Activated CD4-positive, alpha-beta T cell treated with anti-CD3 and anti-CD28 coated beads for 36 hours (primary cell): Measurements from ENCODE around the gene TIGIT. TPM values are rescaled to one million over a fixed set of nuclear protein-coding genes. Genes with fewer than 3 reads are reported as not detected.

ENCODE experiments used
- ATAC-seq: fragments of 200-7000 bp; cut with Tn5 transposase; one replicate; pipeline ENCODE4 v1.10.0; 2021; ENCODE audit warnings: mild to moderate bottlenecking, moderate library complexity
- CTCF ChIA-PET: fragments of 350-600 bp; sonication (Branson Sonifier 250); formaldehyde crosslinking; loops from one replicate; lab custom pipeline; 2021; ENCODE audit warnings: antibody characterized with exemption; lab: Charles Lee
- POLR2A ChIA-PET: fragments of 350-600 bp; sonication (Branson Sonifier 250); formaldehyde crosslinking; loops from one replicate; lab custom pipeline; 2021; ENCODE audit warnings: antibody characterized with exemption, inconsistent platforms; lab: Charles Lee
- DNase-seq: peaks from one replicate; pipeline ENCODE4 v3.0.0-alpha.2; 2020
- H3K27ac Mint-ChIP-seq: one replicate; pipeline ENCODE4 v1.8.0; 2021; ENCODE audit warnings: mixed read lengths
- H3K27me3 Mint-ChIP-seq: one replicate; pipeline ENCODE4 v1.8.0; 2021; ENCODE audit warnings: mixed read lengths
- H3K36me3 Mint-ChIP-seq: one replicate; pipeline ENCODE4 v1.8.0; 2021; ENCODE audit warnings: low read depth, mixed read lengths
- H3K4me1 Mint-ChIP-seq: one replicate; pipeline ENCODE4 v1.8.0; 2021; ENCODE audit warnings: mixed read lengths
- H3K4me3 Mint-ChIP-seq: one replicate; pipeline ENCODE4 v1.8.0; 2021; ENCODE audit warnings: mild to moderate bottlenecking, moderate library complexity, mixed read lengths
- H3K9me3 Mint-ChIP-seq: one replicate; pipeline ENCODE4 v1.8.0; 2021; ENCODE audit warnings: low read depth, mixed read lengths
- intact Hi-C, 2 experiments: fragments of 100-400 bp; cut with DNase I in 1 of 2; cut with micrococcal nuclease in 1 of 2; formaldehyde crosslinking; loops; one replicate each; pipeline versions ENCODE4 v1.14.2 to v1.15.1; 2022 to 2024; cut with DNase I, micrococcal nuclease
- total RNA-seq, 2 experiments: library from RNA; stranded (reverse); gene quantifications; one replicate each; pipeline ENCODE4 v1.2.3, GENCODE V29; 2021

The TIGIT gene
- total RNA-seq, 2 experiments from 2014 or later: 23.5 to 25.5 TPM

GRCh38 chr3:114331007-114331406, 37.2 kb downstream of the TIGIT start:
- POLR2A ChIA-PET: no interaction called here
- H3K27me3 Mint-ChIP-seq: no peaks in the 10 kb centered on the region
- ATAC-seq: no peak
- peaks cover 80% of the 10 kb centered on the region for H3K4me1 Mint-ChIP-seq
- H3K27ac Mint-ChIP-seq: peak overlapping the region; percentile 74
- H3K9me3 Mint-ChIP-seq: peaks cover 4% of the 10 kb centered on the region
- no peak for DNase-seq
- intact Hi-C loops: loop anchor here in 1 of 2 experiments (5.0 kb wide), 1 partner anchor 39 kb away; the partner anchor contains the start of gene TIGIT
- CTCF ChIA-PET: interaction anchor here (0.8 to 1.6 kb wide), 2 partner anchors 23 to 38 kb away, joined by 4 to 6 read pairs; partner anchors contain the start of gene TIGIT
- H3K36me3 Mint-ChIP-seq: peaks cover 14% of the 10 kb centered on the region
- no peak overlapping the region for H3K4me3 Mint-ChIP-seq

- DNase-seq (no peak), ATAC-seq (peak; percentile 35)
- ChIA-PET CTCF (interaction anchor here (1.6 kb wide), 1 partner anchor 39 kb away, joined by 6 read pairs; the partner anchor contains the start of gene TIGIT), POLR2A (no interaction called here)
- H3K27me3 Mint-ChIP-seq: no peaks in the 10 kb centered on the region
- H3K4me1 Mint-ChIP-seq: peaks cover 84% of the 10 kb centered on the region
- peaks cover 4% of the 10 kb centered on the region for H3K9me3 Mint-ChIP-seq
- H3K27ac Mint-ChIP-seq: peak overlapping the region; percentile 92
- peaks cover 14% of the 10 kb centered on the region for H3K36me3 Mint-ChIP-seq
- H3K4me3 Mint-ChIP-seq: no peak overlapping the region
- intact Hi-C loops: loop anchor here (1.0 to 5.0 kb wide), 6 partner anchors 15 to 117 kb away; partner anchors contain the start of gene TIGIT (in 1 of the 2)
These were observed 37.9 kb downstream of the TIGIT start for GRCh38 chr3:114331710-114332109.

- peaks cover 80% of the 10 kb centered on the region for H3K4me1 Mint-ChIP-seq
- DNase-seq: no peak
- POLR2A ChIA-PET: no interaction called here
- H3K4me3 Mint-ChIP-seq: peak overlapping the region; percentile 3
- H3K9me3 Mint-ChIP-seq: peaks cover 4% of the 10 kb centered on the region
- H3K27me3 Mint-ChIP-seq: no peaks in the 10 kb centered on the region
- peak; percentile 28 for ATAC-seq
- peaks cover 14% of the 10 kb centered on the region for H3K36me3 Mint-ChIP-seq
- H3K27ac Mint-ChIP-seq: peak overlapping the region; percentile 92
- intact Hi-C loops: loop anchor here (1.0 to 5.0 kb wide), 6 partner anchors 16 to 118 kb away; partner anchors contain the start of gene TIGIT (in 1 of the 2)
- CTCF ChIA-PET: interaction anchor here (1.6 kb wide), 1 partner anchor 40 kb away, joined by 6 read pairs; the partner anchor contains the start of gene TIGIT
These were observed 38.7 kb downstream of the TIGIT start for GRCh38 chr3:114332342-114333179.

DNA sequence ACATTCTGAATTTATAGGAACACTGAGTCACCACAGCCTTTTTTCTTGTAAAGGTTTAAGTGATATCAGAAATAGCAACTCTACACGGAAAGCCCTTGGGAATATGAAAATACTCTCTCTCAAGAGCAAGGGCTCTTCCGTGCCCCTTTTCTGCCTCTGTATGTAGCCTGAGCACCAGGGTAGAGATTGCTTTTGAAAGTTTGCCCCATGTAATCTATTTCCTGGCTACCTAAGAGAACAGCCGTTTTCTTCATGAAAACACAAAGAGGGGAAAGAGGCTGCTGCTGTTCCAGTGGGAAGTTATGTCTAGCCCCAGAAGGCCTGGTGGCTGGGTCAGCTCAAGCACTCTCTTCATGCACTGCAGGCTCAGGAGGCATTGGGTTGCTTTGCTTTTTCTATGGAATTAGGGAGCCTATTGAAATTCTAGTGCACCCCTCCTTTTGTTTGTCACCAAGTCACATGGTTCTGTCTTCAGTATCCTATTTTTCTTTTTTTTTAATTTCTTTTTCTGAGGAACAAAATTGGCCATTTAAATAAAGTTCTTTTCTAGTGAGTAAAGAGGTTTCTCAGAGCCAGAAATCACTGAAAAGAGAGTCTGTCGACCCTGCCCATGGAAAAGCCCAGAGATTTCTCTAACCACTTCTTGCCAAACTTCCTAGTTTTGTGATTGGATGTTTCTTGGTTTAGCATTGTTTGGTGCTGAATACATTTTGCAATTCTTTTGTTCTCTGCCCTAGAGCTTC, 39.5 kb downstream of the TIGIT start:
- peaks cover 14% of the 10 kb centered on the region for H3K36me3 Mint-ChIP-seq
- DNase-seq (no peak), ATAC-seq (peak; percentile 39)
- H3K4me1 Mint-ChIP-seq: peaks cover 79% of the 10 kb centered on the region
- no peak overlapping the region for H3K4me3 Mint-ChIP-seq
- H3K27me3 Mint-ChIP-seq: no peaks in the 10 kb centered on the region
- ChIA-PET CTCF (interaction anchor here (1.3 to 3.8 kb wide), 3 partner anchors 9 to 179 kb away, joined by 3 to 13 read pairs (median 8); no protein-coding TSS in a partner anchor), POLR2A (no interaction called here)
- H3K9me3 Mint-ChIP-seq: peaks cover 4% of the 10 kb centered on the region
- peak overlapping the region; percentile 92 for H3K27ac Mint-ChIP-seq
- intact Hi-C loops: loop anchor here (2.0 to 5.0 kb wide), 5 partner anchors 17 to 119 kb away; partner anchors contain the start of gene TIGIT (in 1 of the 2)

DNA sequence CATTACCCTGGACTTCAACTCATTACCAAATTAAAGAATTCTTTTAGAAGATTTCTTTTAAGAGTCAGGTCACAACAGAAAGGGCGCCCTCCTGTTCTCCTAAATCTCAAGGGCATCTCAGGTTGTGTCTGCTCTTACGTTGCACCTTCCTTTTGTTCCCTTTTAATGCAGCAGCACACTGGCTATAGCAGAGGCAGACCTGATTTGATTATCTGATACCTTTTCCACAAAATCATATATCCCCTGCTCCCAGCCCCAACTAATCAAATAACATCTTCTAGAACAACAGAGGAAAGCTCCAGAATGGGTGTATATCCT, 40.1 kb downstream of the TIGIT start:
- H3K36me3 Mint-ChIP-seq: peaks cover 16% of the 10 kb centered on the region
- no peak for DNase-seq
- ChIA-PET POLR2A (no interaction called here), CTCF (interaction anchor here (0.7 to 3.9 kb wide), 6 partner anchors 10 to 179 kb away, joined by 3 to 16 read pairs (median 6); no protein-coding TSS in a partner anchor)
- H3K27me3 Mint-ChIP-seq: no peaks in the 10 kb centered on the region
- intact Hi-C loops: loop anchor here (2.0 to 5.0 kb wide), 5 partner anchors 17 to 119 kb away; partner anchors contain the start of gene TIGIT (in 1 of the 2)
- H3K4me3 Mint-ChIP-seq: no peak overlapping the region
- peaks cover 77% of the 10 kb centered on the region for H3K4me1 Mint-ChIP-seq
- peak overlapping the region; percentile 92 for H3K27ac Mint-ChIP-seq
- ATAC-seq: no peak
- peaks cover 4% of the 10 kb centered on the region for H3K9me3 Mint-ChIP-seq

DNA sequence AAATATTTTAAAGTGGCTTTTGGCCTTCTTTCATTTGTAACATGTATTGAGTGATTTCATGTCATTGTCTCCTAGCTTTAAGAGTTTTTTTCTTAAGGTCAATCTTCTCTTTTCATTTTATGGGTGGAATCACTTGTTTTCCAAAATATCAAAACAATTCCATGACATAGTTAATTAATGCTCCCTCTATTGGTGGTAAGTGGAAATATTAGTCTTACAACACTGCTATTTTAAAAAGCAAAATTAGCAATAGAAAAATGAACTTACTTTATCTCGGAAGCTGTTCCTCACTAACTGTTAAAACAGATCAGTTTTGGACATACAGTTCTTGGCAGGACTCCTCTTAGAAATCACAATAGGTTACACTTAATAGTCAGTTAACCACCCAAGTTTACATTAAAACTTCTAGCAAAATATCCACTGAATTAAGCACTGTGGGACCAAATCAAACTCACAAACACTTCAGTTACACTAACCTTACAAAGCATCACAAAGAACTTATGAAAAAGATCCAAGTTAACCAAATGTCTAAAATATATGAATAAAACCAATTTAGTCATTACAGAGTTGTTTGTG, 42.4 kb downstream of the TIGIT start:
- DNase-seq: no peak
- intact Hi-C loops: loop anchor here in 1 of 2 experiments (1.0 kb wide), 1 partner anchor 184 kb away; no protein-coding TSS in a partner anchor
- H3K27me3 Mint-ChIP-seq: no peaks in the 10 kb centered on the region

GRCh38 chr3:114336857-114337256, 43.0 kb downstream of the TIGIT start:
- ATAC-seq (no peak), DNase-seq (no peak)
- CTCF ChIA-PET: interaction anchor here (0.7 to 3.9 kb wide), 8 partner anchors 22 to 123 kb away, joined by 3 to 16 read pairs (median 4); partner anchors contain the start of gene TIGIT
- intact Hi-C loops: loop anchor here in 1 of 2 experiments (1.0 kb wide), 1 partner anchor 185 kb away; no protein-coding TSS in a partner anchor
- peaks cover 7% of the 10 kb centered on the region for H3K36me3 Mint-ChIP-seq
- POLR2A ChIA-PET: no interaction called here
- peaks cover 55% of the 10 kb centered on the region for H3K4me1 Mint-ChIP-seq
- no peaks in the 10 kb centered on the region for H3K27me3 Mint-ChIP-seq
- H3K27ac Mint-ChIP-seq: peak overlapping the region; percentile 20
- peaks cover 4% of the 10 kb centered on the region for H3K9me3 Mint-ChIP-seq
- H3K4me3 Mint-ChIP-seq: no peak overlapping the region

More for the DNA sequence above, 42.4 kb downstream of the TIGIT start:
- peaks cover 59% of the 10 kb centered on the region for H3K4me1 Mint-ChIP-seq
- H3K9me3 Mint-ChIP-seq: peaks cover 4% of the 10 kb centered on the region
- POLR2A ChIA-PET: no interaction called here
- CTCF ChIA-PET: interaction anchor here (0.6 to 3.9 kb wide), 7 partner anchors 22 to 1347 kb away, joined by 3 to 16 read pairs (median 4); partner anchors contain the start of gene TIGIT
- H3K36me3 Mint-ChIP-seq: peaks cover 12% of the 10 kb centered on the region
- H3K27ac Mint-ChIP-seq: peak overlapping the region; percentile 76
- no peak for ATAC-seq
- H3K4me3 Mint-ChIP-seq: no peak overlapping the region

DNA sequence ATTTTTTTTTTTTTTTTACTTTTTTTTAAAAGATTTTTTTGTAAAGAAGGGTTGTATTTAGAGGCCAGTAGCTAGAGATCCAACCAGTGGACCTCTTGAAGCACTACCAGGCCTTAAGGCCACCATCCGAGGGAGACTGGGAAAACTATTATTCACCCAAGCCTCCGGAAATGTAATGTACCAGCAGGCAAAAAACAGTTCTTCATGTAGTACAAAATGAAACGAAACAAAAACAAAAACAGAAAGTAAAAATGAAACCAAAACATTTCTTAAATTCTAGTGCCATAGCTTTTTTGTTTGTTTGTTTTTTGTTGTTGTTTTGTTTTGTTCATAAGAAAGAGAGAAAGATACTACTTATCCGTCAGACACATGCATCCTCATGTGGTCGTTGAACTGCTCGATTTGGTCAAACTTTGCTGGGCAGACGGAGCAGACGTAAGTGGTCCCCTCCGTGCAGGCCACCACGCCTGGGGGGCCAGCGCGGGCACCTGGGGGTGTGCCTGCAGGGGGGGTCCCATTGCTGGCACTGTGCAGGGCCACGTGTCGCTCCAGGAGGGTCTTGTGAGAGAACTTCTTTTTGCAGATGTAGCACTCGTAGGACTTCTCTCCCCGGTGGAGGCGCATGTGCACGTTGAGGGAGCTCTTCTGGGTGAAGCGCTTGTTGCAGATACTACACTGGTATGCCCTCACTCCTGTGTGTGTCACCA, 45.0 kb downstream of the TIGIT start:
- CTCF ChIA-PET: no interaction called here
- intact Hi-C loops: no loop called here

DNA sequence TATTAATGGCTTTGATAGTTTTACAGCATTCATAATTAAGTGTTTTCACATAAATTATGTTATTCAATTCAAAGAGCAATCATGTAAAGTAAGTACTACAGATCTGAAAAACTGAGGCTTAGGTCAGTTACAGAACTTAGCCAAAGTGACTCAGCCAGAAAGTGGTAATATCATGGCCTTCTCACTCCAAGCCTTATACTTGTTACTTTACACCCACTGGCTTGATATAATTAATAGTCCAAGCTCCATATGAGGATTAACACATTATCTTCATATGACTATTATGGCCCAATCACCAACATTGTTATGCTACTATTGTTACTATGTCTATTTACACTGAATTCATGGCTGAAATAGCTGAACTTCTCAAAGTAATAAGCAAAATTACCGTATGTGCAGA, 50.7 kb downstream of the TIGIT start:
- DNase-seq (no peak), ATAC-seq (peak; percentile 51)
- Mint-ChIP-seq H3K4me1 (peaks cover 2% of the 10 kb centered on the region), H3K27me3 (no peaks in the 10 kb centered on the region), H3K4me3 (no peak overlapping the region), H3K9me3 (no peaks in the 10 kb centered on the region), H3K27ac (no peak overlapping the region), H3K36me3 (peaks cover 2% of the 10 kb centered on the region)
- ChIA-PET POLR2A (no interaction called here), CTCF (interaction anchor here (1.0 kb wide), 1 partner anchor 37 kb away, joined by 4 read pairs; no protein-coding TSS in a partner anchor)
- intact Hi-C loops: no loop called here

More for the DNA sequence above, 45.0 kb downstream of the TIGIT start:
- H3K9me3 Mint-ChIP-seq: no peaks in the 10 kb centered on the region
- DNase-seq (no peak), ATAC-seq (peak; percentile 47)
- H3K27ac Mint-ChIP-seq: peak overlapping the region; percentile 59
- no peaks in the 10 kb centered on the region for H3K27me3 Mint-ChIP-seq
- H3K4me3 Mint-ChIP-seq: no peak overlapping the region
- peaks cover 2% of the 10 kb centered on the region for H3K36me3 Mint-ChIP-seq
- POLR2A ChIA-PET: no interaction called here
- H3K4me1 Mint-ChIP-seq: peaks cover 36% of the 10 kb centered on the region

- DNase-seq (no peak), ATAC-seq (no peak)
- H3K27me3 Mint-ChIP-seq: no peaks in the 10 kb centered on the region
- ChIA-PET POLR2A (no interaction called here), CTCF (interaction anchor here (1.7 kb wide), 1 partner anchor 68 kb away, joined by 7 read pairs; no protein-coding TSS in a partner anchor)
- H3K4me3 Mint-ChIP-seq: no peak overlapping the region
- intact Hi-C loops: no loop called here
- H3K36me3 Mint-ChIP-seq: peaks cover 11% of the 10 kb centered on the region
- H3K27ac Mint-ChIP-seq: no peak overlapping the region
- peaks cover 2% of the 10 kb centered on the region for H3K4me1 Mint-ChIP-seq
- no peaks in the 10 kb centered on the region for H3K9me3 Mint-ChIP-seq
These were observed 56.4 kb downstream of the TIGIT start for GRCh38 chr3:114350271-114350670.
